ENCODE results near the gene DGKG.

DGKG gene

GRCh38 chr3:186226482-186226881 lies 135.6 kb downstream of the DGKG start:
- ChIA-PET CTCF (no interaction called here), POLR2A (no interaction called here)
- H3K4me3 ChIP-seq (ENCODE audit: low read depth, low read length): no peak overlapping the region
- no peak for TF ChIP-seq CTCF (IDR thresholded peaks at IDR 0.05; ENCODE audit: insufficient read depth, low read length, missing control alignments)
- no peak for DNase-seq (ENCODE audit: low read depth, low spot score)

GRCh38 chr3:186225603-186226002 lies 136.4 kb downstream of the DGKG start:
- no peak overlapping the region for H3K4me3 ChIP-seq (ENCODE audit: low read depth, low read length)
- no peak for TF ChIP-seq CTCF (IDR thresholded peaks at IDR 0.05; ENCODE audit: insufficient read depth, low read length, missing control alignments)
- ChIA-PET POLR2A (no interaction called here), CTCF (interaction anchor here (1.2 kb wide), 1 partner anchor 18 kb away, joined by 3 read pairs; no protein-coding TSS in a partner anchor)
- DNase-seq (ENCODE audit: low read depth, low spot score): no peak

GRCh38 chr3:186224041-186224610 lies 137.9 kb downstream of the DGKG start:
- DNase-seq (ENCODE audit: low read depth, low spot score): no peak
- TF ChIP-seq CTCF (IDR thresholded peaks at IDR 0.05; ENCODE audit: insufficient read depth, low read length, missing control alignments): no peak
- CTCF ChIA-PET: interaction anchor here (1.1 to 1.4 kb wide), 5 partner anchors 17 to 316 kb away, joined by 3 to 4 read pairs (median 3); no protein-coding TSS in a partner anchor
- H3K4me3 ChIP-seq (ENCODE audit: low read depth, low read length): no peak overlapping the region
- POLR2A ChIA-PET: no interaction called here

GRCh38 chr3:186223476-186223875 lies 138.6 kb downstream of the DGKG start:
- POLR2A ChIA-PET: no interaction called here
- H3K4me3 ChIP-seq (ENCODE audit: low read depth, low read length): no peak overlapping the region
- TF ChIP-seq CTCF (IDR thresholded peaks at IDR 0.05; ENCODE audit: insufficient read depth, low read length, missing control alignments): no peak
- no peak for DNase-seq (ENCODE audit: low read depth, low spot score)
- CTCF ChIA-PET: interaction anchor here (1.1 to 1.4 kb wide), 5 partner anchors 18 to 317 kb away, joined by 3 to 4 read pairs (median 3); no protein-coding TSS in a partner anchor

- ChIA-PET POLR2A (no interaction called here), CTCF (interaction anchor here (1.2 kb wide), 1 partner anchor 243 kb away, joined by 3 read pairs; no protein-coding TSS in a partner anchor)
- TF ChIP-seq CTCF (IDR thresholded peaks at IDR 0.05; ENCODE audit: insufficient read depth, low read length, missing control alignments): no peak
- DNase-seq (ENCODE audit: low read depth, low spot score): no peak
- H3K4me3 ChIP-seq (ENCODE audit: low read depth, low read length): no peak overlapping the region
Measured at GRCh38 chr3:186221760-186222378, 140.2 kb downstream of the DGKG start.

GRCh38 chr3:186220911-186221645 lies 141.0 kb downstream of the DGKG start:
- POLR2A ChIA-PET: no interaction called here
- H3K4me3 ChIP-seq (ENCODE audit: low read depth, low read length): no peak overlapping the region
- no peak for DNase-seq (ENCODE audit: low read depth, low spot score)
- TF ChIP-seq CTCF (IDR thresholded peaks at IDR 0.05; ENCODE audit: insufficient read depth, low read length, missing control alignments): no peak
- CTCF ChIA-PET: interaction anchor here (1.2 kb wide), 1 partner anchor 243 kb away, joined by 3 read pairs; no protein-coding TSS in a partner anchor

All from AG04449 (cell line).